Activated CD4-positive, alpha-beta T cell treated with anti-CD3 and anti-CD28 coated beads for 1 hour (primary cell): ENCODE measurements around the gene ESRRA.

Experiments used
- DNase-seq: peaks from one replicate; pipeline ENCODE4 v3.0.0-alpha.2; 2020

ESRRA gene

GRCh38 chr11:64352995-64353714, 47.8 kb downstream of the ESRRA start:
- DNase-seq: no peak

GRCh38 chr11:64353715-64354506, 48.6 kb downstream of the ESRRA start:
- no peak for DNase-seq

- DNase-seq: no peak
These were observed 50.0 kb downstream of the ESRRA start for GRCh38 chr11:64355078-64355940.

GRCh38 chr11:64356498-64357411, 51.4 kb downstream of the ESRRA start:
- DNase-seq: no peak

- DNase-seq: no peak
These were observed 52.1 kb downstream of the ESRRA start for GRCh38 chr11:64357446-64357845.

- DNase-seq: no peak
These were observed 52.7 kb downstream of the ESRRA start for GRCh38 chr11:64357904-64358535.

GRCh38 chr11:64358536-64358906, 53.2 kb downstream of the ESRRA start:
- DNase-seq: no peak

- DNase-seq: no peak
These were observed 53.8 kb downstream of the ESRRA start, which contains the start of gene RPS6KA4 for GRCh38 chr11:64358907-64359711. RPS6KA4 (plus strand) TSS chr11:64359162; CDS start chr11:64359236, 74 bp downstream.

- DNase-seq: no peak
These were observed 54.6 kb downstream of the ESRRA start for GRCh38 chr11:64359712-64360445.

- no peak for DNase-seq
These were observed 55.2 kb downstream of the ESRRA start for GRCh38 chr11:64360448-64360921.

GRCh38 chr11:64361659-64362058, 56.3 kb downstream of the ESRRA start:
- no peak for DNase-seq

- no peak for DNase-seq
These were observed 57.0 kb downstream of the ESRRA start for GRCh38 chr11:64362339-64362738.

- no peak for DNase-seq
These were observed 59.1 kb downstream of the ESRRA start for GRCh38 chr11:64364435-64364834.

- DNase-seq: no peak
These were observed 59.6 kb downstream of the ESRRA start for GRCh38 chr11:64364911-64365310.
